Mesothelial cell of epicardium (in vitro differentiated cells): ENCODE measurements around the gene TMEM125. TPM values are rescaled to one million over a fixed set of nuclear protein-coding genes. Genes with fewer than 3 reads are reported as not detected.

Experiments
- DNase-seq, 2 experiments: peaks; one replicate each; pipeline ENCODE4 v3.0.0; 2021; ENCODE audit warnings: low spot score in 2 of 2; ENCODE audit not compliant: unreplicated experiment in 2 of 2
- H3K27ac Mint-ChIP-seq: 2 replicates; pipeline ENCODE4 v1.8.0; 2021; ENCODE audit warnings: mixed read lengths
- H3K27me3 Mint-ChIP-seq: 2 replicates; pipeline ENCODE4 v1.8.0; 2021; ENCODE audit warnings: low read depth, mixed read lengths
- H3K36me3 Mint-ChIP-seq: 2 replicates; pipeline ENCODE4 v1.8.0; 2021; ENCODE audit warnings: mixed read lengths
- H3K4me1 Mint-ChIP-seq: 2 replicates; pipeline ENCODE4 v1.8.0; 2021; ENCODE audit warnings: mixed read lengths
- H3K4me3 Mint-ChIP-seq: 2 replicates; pipeline ENCODE4 v1.8.0; 2021; ENCODE audit warnings: mild to moderate bottlenecking, moderate library complexity, mixed read lengths
- H3K9me3 Mint-ChIP-seq: 2 replicates; pipeline ENCODE4 v1.8.0; 2021; ENCODE audit warnings: mixed read lengths
- total RNA-seq: library from RNA; stranded (reverse); gene quantifications from 3 replicates; pipeline ENCODE4 v1.2.1, GENCODE V29; 2021
- TF ChIP-seq, protein P1 (sequence below): fragments of 200-600 bp; sonication (generic); IDR thresholded peaks from one replicate; pipeline ENCODE4 v1.5.0; 2021; ENCODE audit warnings: antibody characterized with exemption; ENCODE audit not compliant: unreplicated experiment

The TMEM125 gene
- total RNA-seq, 1 donor from 2014 or later: 9.2 TPM

DNA sequence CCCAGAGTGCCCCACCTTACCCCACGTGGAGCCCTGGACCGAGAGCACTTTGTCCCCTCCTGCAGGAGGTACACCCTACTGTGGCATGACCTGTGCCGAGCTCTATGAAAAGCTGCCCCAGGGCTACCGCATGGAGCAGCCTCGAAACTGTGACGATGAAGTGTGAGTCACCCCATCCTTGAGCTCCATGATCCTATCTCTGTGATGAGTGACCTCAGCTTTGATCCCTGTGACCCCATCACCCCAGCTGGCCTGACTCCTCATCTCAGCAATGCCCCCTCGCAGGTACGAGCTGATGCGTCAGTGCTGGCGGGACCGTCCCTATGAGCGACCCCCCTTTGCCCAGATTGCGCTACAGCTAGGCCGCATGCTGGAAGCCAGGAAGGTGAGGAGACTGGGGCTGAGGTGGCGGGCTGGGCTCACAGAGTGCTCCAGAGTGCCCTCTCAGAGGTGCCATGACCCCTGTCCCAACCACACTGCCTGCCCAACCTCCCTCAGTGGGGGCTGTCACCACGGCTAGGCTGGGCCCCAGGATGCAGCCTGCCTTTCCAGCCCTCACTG, 51.6 kb downstream of the TMEM125 start:
- H3K36me3 Mint-ChIP-seq: peaks cover 2% of the 10 kb centered on the region

DNA sequence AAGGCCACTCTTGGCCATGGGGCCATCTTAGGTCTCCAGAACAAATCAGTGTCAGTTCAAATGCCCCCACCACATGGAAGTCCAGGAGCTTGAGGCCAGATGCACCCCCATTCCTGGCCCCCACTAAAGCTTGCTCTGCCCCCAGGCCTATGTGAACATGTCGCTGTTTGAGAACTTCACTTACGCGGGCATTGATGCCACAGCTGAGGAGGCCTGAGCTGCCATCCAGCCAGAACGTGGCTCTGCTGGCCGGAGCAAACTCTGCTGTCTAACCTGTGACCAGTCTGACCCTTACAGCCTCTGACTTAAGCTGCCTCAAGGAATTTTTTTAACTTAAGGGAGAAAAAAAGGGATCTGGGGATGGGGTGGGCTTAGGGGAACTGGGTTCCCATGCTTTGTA, 52.7 kb downstream of the TMEM125 start:
- H3K4me3 Mint-ChIP-seq: no peak overlapping the region

More for the DNA sequence above, 51.6 kb downstream of the TMEM125 start:
- TF ChIP-seq, protein P1, sequence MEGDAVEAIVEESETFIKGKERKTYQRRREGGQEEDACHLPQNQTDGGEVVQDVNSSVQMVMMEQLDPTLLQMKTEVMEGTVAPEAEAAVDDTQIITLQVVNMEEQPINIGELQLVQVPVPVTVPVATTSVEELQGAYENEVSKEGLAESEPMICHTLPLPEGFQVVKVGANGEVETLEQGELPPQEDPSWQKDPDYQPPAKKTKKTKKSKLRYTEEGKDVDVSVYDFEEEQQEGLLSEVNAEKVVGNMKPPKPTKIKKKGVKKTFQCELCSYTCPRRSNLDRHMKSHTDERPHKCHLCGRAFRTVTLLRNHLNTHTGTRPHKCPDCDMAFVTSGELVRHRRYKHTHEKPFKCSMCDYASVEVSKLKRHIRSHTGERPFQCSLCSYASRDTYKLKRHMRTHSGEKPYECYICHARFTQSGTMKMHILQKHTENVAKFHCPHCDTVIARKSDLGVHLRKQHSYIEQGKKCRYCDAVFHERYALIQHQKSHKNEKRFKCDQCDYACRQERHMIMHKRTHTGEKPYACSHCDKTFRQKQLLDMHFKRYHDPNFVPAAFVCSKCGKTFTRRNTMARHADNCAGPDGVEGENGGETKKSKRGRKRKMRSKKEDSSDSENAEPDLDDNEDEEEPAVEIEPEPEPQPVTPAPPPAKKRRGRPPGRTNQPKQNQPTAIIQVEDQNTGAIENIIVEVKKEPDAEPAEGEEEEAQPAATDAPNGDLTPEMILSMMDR: no peak
- Mint-ChIP-seq H3K9me3 (peaks cover 18% of the 10 kb centered on the region), H3K27me3 (no peaks in the 10 kb centered on the region), H3K4me3 (no peak overlapping the region), H3K27ac (no peak overlapping the region), H3K4me1 (no peaks in the 10 kb centered on the region)
- no peak for DNase-seq

More for the DNA sequence above, 52.7 kb downstream of the TMEM125 start:
- TF ChIP-seq, protein P1: no peak
- no peak for DNase-seq
- H3K9me3 Mint-ChIP-seq: peaks cover 26% of the 10 kb centered on the region
- H3K27me3 Mint-ChIP-seq: no peaks in the 10 kb centered on the region
- no peak overlapping the region for H3K27ac Mint-ChIP-seq
- peaks cover 2% of the 10 kb centered on the region for H3K36me3 Mint-ChIP-seq
- H3K4me1 Mint-ChIP-seq: no peaks in the 10 kb centered on the region

Other genes with a start within 250 kb of the TMEM125 start
- 49.1 to 51.3 TPM (median 51.1 TPM) in 3 replicates for gene EBNA1BP2, start 97.7 kb upstream of the TMEM125 start, total RNA-seq
- 0.27 to 0.38 TPM (median 0.35 TPM) in 3 replicates for gene CFAP57, start 97.7 kb upstream of the TMEM125 start, total RNA-seq
- gene C1orf210, start 15.6 kb downstream of the TMEM125 start, total RNA-seq: 3.7 to 5.3 TPM (median 4.2 TPM) in 3 replicates
- gene TIE1, start 31.0 kb downstream of the TMEM125 start, total RNA-seq: 1.3 to 1.7 TPM (median 1.5 TPM) in 3 replicates
- gene MPL, start 67.8 kb downstream of the TMEM125 start, total RNA-seq: 0.50 to 0.53 TPM in 2 of 3 replicates, not detected in the other
- gene CDC20, start 89.0 kb downstream of the TMEM125 start, total RNA-seq: 32.0 to 33.4 TPM (median 32.4 TPM) in 3 replicates
- gene ELOVL1, start 98.0 kb downstream of the TMEM125 start, total RNA-seq: 40.3 to 42.4 TPM (median 41.4 TPM) in 3 replicates
- 29.8 to 32.4 TPM (median 30.4 TPM) in 3 replicates for gene MED8, start 119.8 kb downstream of the TMEM125 start, total RNA-seq
- 80.1 to 97.4 TPM (median 83.7 TPM) in 3 replicates for gene SZT2, start 119.9 kb downstream of the TMEM125 start, total RNA-seq
- gene HYI, start 183.9 kb downstream of the TMEM125 start, total RNA-seq: 35.7 to 41.2 TPM (median 37.5 TPM) in 3 replicates